HG03520 (cell line): Measurements from ENCODE around the gene CACNA1F.
A peak's percentile ranks its signal among the peaks of the same experiment; 100 is the strongest.

Experiments
- ATAC-seq: cut with Tn5 transposase; IDR thresholded peaks from one replicate; pipeline ENCODE4 v1.9.1; 2021; ENCODE audit warnings: mild to moderate bottlenecking, moderate library complexity; ENCODE audit not compliant: unreplicated experiment

Gene CACNA1F

DNA sequence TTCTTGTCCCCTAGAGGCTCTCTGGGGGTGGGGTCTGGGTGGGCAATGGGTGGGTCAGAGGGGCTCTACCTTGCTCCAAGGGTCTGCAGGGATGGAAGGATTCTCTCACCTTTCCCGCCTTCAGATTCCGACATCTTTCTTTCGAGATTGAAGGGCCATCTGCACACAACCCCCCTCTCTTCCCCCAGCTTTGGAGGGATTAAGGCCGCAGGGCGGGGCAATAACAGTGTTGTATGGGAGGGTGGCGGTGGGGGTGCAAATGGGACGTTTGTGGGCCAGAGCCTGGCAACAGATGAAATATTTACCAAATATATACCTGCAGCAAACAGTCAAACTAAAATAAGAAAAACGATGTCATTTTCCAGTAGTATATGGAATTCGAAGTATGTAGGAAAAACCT is at the start of gene CACNA1F:
Gene CACNA1F (minus strand): TSS at position 165 of the 400 bp plus-strand sequence. CDS start 31 bp downstream, at position 134.
- no peak for ATAC-seq

DNA sequence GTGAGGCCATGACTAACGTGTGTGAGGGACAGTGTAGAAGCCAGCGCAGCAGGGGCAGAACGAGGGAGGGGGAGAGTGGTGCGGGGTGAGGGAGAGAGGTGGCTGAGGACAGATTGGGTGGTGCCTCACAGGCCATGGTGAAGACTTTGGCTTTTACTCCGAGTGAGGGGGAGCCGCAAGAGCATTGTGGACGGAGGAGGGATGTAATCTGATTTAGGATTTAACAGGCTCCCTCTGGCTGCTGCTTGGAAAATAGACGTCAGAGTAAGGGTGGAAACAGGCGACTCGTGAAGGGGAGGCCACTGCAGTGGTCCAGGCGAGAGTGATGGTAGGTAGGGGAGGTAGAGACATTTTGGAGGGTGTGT is 49.5 kb upstream of the CACNA1F start:
- ATAC-seq, result no peak

- ATAC-seq, result no peak
Observed at GRCh38 chrX:49278081-49278480, 44.9 kb upstream of the CACNA1F start.

GRCh38 chrX:49277535-49277830 is 44.3 kb upstream of the CACNA1F start:
- ATAC-seq, result no peak

- no peak for ATAC-seq
Observed at GRCh38 chrX:49276671-49277534, 43.8 kb upstream of the CACNA1F start.

GRCh38 chrX:49276207-49276606 is 43.1 kb upstream of the CACNA1F start:
- no peak for ATAC-seq

- ATAC-seq, result no peak
Observed at GRCh38 chrX:49273181-49273727, 40.1 kb upstream of the CACNA1F start.

DNA sequence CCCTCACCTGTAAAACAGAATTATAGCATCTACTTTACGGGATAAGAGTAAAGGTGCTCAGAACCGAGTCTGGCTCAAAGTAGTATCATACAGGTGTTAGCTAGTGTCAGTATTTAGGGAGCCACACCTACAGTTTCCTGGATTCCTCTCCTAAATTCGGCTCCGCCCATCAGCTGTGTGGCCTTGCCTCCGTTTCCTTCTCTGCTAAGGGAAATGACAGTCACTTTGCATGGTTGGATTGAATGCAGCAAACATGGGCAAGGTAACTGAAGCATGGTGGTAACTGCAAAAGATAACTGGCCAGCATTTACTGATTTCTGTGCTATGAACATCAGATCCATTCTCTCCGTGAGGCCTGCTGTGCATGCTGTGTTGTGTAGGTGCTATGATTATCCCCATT is 39.3 kb upstream of the CACNA1F start:
- ATAC-seq, result no peak

DNA sequence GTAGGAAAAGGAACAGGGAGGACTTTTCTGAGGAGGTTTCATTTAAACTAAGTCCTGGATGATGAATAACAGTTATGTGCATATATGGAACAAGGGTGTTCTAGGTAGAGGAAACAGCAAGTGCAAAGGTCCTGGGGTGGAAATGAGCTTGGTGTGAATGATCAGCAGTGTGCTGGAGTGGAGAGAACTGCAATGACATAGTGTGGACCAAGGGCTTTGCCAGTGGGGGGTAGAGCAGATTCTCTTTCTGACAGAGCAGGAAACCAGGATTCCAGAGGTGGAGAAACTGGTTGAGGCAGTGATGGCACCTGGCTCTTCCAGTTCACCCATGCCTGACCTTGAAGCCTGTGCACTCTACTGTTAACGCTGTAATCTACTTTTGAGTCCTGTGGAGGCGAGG is 38.2 kb upstream of the CACNA1F start:
- ATAC-seq, result no peak

DNA sequence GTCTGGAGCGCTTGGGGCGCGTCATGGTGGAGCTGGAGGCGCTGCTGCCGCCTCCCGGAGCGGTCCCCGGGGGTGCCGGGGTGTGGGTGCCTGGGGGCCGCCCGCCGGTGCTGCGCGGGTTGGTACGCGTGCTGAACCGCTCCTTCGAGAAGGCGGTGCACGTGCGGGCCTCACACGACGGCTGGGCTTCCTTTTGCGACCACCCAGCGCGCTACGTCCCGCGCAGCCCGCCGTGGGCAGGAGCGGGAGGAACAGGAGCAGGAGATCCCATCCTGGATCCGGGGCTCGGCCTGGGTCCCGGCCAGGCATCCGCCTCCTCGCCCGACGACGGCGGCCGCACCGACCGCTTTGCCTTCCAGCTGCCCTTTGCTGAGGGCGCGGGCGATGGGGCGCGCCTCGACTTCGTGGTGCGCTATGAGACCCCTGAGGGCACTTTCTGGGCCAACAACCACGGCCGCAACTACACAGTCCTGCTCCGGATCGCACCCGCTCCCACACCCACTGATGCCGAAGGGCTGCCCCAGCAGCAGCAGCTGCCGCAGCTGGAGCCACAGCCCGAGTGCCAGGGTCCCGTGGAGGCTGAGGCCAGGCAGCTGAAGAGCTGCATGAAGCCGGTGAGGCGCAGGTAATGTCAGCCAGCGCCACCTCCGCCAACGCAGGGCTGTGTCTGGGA is 37.2 kb upstream of the CACNA1F start:
- ATAC-seq, result no peak

DNA sequence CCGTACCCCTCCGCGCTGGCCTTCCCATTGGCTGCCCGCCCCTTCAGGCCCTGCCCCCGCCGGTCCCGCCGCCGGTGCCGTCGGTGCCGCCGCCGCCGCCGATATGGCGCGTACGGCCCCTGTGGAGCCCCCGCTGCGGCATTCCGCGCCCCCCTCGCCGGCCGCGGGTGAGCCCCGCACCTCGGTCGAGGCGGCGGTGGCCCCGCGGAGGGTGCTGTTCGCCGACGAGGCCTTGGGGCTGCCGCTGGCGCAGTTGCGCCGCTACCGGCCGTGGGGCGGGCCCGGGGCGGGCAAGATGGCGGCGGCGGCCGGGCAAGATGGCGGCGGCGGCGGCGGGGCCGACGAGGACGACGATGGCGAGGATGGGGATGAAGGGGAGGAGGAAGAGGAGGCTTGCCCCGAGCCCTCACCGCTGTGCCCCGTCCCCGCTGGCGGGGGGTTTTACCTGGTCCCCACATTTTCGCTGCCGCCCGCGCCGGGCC is 36.7 kb upstream of the CACNA1F start, which contains the start of gene PPP1R3F:
Gene PPP1R3F (plus strand): TSS at position 27 of the 482 bp plus-strand sequence. CDS start 77 bp downstream, at position 104.
- peak; percentile 22 for ATAC-seq

GRCh38 chrX:49269010-49269766 is 36.0 kb upstream of the CACNA1F start:
- ATAC-seq, result peak; percentile 77

GRCh38 chrX:49268702-49269009 is 35.5 kb upstream of the CACNA1F start:
- ATAC-seq, result no peak

DNA sequence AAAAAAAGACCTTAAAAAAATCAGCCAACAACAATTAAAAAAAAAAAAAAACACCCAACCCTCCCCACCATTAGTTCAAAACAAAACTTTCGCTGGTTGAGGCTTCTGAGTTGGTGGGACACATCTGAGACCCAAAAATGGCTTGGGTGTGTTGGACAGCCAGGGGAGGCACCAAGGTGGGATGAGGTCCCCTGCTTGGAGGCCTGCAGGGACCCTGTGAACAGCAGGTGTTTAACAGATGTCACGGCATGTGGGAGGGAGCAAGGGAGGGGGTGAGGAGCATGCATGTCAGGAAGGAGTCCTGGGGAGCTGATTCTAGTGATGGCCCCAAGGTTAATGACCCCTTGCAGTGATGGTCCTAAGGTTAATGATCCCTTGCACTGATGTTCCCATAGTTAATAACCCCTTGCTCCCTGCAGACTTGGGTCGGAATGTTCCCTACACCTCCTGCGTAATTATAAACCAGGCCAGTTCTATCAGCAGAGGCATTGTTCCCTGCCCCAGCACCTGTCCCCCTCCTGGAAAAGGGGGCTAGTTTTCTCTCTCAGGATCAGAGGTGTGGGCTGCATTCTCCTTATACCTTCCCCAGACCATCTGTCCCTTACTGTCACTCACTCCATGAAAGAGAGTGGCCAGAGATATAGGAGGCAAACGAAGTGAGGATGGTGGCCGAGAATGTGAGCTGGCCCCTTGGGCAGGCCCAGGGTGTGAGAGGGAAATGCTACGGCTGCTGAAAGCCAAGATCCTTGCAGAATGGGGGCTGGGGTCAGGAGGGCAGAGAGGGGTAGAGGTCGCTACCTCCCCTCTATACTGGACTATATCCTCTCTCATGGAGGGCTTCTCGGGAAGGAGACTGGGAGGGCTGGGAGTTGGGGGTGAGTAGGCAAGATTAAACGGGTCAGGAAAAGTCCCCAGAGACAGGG is 33.6 kb upstream of the CACNA1F start:
- ATAC-seq, result no peak

GRCh38 chrX:49264460-49264859 is 31.3 kb upstream of the CACNA1F start, which contains the start of gene FOXP3:
Gene FOXP3 (minus strand): TSS chrX:49264710. CDS start chrX:49258505, 6,205 bp downstream.
- no peak for ATAC-seq

DNA sequence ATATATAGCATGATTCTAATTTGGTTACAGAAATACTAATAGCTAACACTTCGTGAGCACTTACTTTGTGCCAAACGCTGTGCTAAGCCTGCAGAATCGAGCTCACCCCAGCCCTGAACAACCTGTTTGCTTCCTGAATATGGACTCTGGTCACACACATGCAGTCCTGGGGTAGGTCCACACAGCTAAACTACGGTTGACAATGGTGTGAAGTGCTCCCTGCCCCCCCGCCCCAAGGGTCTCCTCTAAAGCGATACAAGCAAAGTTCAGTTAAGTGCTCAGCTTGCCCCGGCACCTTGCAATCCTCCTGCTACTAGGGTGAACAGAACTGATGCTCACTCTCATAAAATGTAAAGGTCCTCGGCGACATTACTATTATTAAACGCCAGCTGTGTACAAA is 30.5 kb upstream of the CACNA1F start:
- no peak for ATAC-seq

- ATAC-seq, result no peak
Observed at GRCh38 chrX:49262603-49263002, 29.5 kb upstream of the CACNA1F start.

DNA sequence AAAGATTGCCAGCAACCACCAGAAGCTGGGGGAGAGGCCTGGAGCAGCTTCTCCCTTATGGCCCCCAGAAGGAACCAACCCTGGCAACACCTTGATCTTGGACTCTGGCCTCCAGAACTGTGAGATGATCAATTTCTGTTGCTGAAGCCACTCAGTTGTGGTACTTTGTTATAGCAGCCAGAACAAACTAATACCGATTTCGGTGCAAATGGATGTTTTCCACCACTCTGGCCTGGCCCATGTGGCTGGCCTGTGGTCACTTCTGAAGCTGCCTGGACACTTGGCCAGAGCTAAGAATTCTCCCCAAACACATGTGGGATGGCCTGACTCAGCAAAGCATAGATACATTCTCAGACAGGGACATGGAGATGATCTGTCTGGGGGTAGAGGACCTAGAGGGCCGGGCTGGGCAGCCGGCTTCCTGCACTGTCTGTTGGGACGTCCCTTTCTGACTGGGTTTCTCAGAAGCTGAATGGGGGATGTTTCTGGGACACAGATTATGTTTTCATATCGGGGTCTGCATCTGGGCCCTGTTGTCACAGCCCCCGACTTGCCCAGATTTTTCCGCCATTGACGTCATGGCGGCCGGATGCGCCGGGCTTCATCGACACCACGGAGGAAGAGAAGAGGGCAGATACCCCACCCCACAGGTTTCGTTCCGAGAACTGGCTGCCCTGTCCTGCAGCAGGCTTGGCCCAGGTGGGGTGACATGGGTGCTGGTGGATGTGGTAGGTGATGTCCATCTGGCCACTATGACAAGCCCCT is 27.3 kb upstream of the CACNA1F start:
- ATAC-seq, result no peak

DNA sequence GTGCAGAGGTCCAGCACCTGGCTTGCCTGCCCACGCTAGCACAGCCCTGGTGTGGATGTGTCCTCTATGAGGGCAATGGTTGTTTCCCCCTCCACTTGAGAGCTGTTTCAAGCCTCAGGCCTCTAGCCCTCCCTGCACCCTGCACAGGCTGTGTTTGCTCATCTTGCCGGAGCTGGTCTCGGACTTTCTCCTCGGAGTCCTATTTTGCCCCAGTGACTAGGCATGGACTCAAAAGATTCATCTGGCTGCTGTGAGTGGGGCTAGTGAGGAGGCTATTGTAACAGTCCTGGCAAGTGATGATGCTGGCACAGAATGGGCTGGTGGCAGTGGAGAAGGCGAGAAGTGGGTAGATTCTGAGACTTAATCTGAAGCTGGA is 25.6 kb upstream of the CACNA1F start:
- ATAC-seq, result no peak
